Keratinocyte (primary cell): ENCODE measurements around the gene TUBGCP6. TPM values are rescaled to one million over a fixed set of nuclear protein-coding genes. Genes with fewer than 3 reads are reported as not detected.

Experiments
- DNase-seq: peaks from one replicate; pipeline ENCODE4 v3.0.0-alpha.2; 2011; ENCODE audit warnings: low read depth, missing footprints, low spot score
- FAIRE-seq: peaks from 2 replicates; lab custom pipeline; 2011; peaks lifted over from hg19 to GRCh38; lab: Jason Lieb, UNC
- H2AFZ ChIP-seq: 2 replicates; pipeline ENCODE4 v1.6.0; 2012; ENCODE audit warnings: low read length, control low read depth, inconsistent platforms; ENCODE audit not compliant: control insufficient read depth
- H3K27ac ChIP-seq: 2 replicates; pipeline ENCODE4 v1.5.1; 2011; ENCODE audit warnings: low read length; ENCODE audit not compliant: control insufficient read depth, insufficient read depth
- H3K27me3 ChIP-seq: 3 replicates; pipeline ENCODE4 v1.6.0; 2011; ENCODE audit warnings: low read length; ENCODE audit not compliant: control insufficient read depth, insufficient read depth; ENCODE audit errors: extremely low read depth
- H3K36me3 ChIP-seq, 2 experiments: 2 replicates in 1 of 2; 3 replicates in 1 of 2; pipeline ENCODE4 v1.5.1; 2011; ENCODE audit warnings: low read length in 2 of 2, mild to moderate bottlenecking in 1 of 2; ENCODE audit not compliant: control insufficient read depth in 2 of 2, insufficient read depth in 2 of 2; ENCODE audit errors: extremely low read depth in 1 of 2
- H3K4me1 ChIP-seq: 3 replicates; pipeline ENCODE4 v1.5.1; 2011; ENCODE audit warnings: low read length; ENCODE audit not compliant: control insufficient read depth, insufficient read depth; ENCODE audit errors: extremely low read depth
- H3K4me2 ChIP-seq: 3 replicates; pipeline ENCODE4 v1.6.0; 2011; ENCODE audit warnings: low read depth, low read length; ENCODE audit not compliant: control insufficient read depth, insufficient read depth; ENCODE audit errors: extremely low read depth
- H3K4me3 ChIP-seq, 3 experiments: fragments of 200-600 bp in 1 of 3; sonication (generic) in 1 of 3; 2 replicates in 2 of 3; 3 replicates in 1 of 3; pipeline ENCODE4 v1.5.1; 2011 to 2016; ENCODE audit warnings: low read length in 3 of 3, mild to moderate bottlenecking in 3 of 3, control low read depth in 2 of 3, inconsistent platforms in 1 of 3, low read depth in 1 of 3, mixed read lengths in 1 of 3, mixed run types in 1 of 3, moderate library complexity in 1 of 3; ENCODE audit not compliant: control insufficient read depth in 2 of 3, insufficient read depth in 2 of 3; ENCODE audit errors: extremely low read depth in 1 of 3
- H3K79me2 ChIP-seq: 2 replicates; pipeline ENCODE4 v1.6.0; 2012; ENCODE audit warnings: low read length; ENCODE audit not compliant: control insufficient read depth, insufficient read depth
- H3K9ac ChIP-seq: 3 replicates; pipeline ENCODE4 v1.6.0; 2011; ENCODE audit warnings: low read length; ENCODE audit not compliant: control insufficient read depth, insufficient read depth; ENCODE audit errors: extremely low read depth
- H3K9me1 ChIP-seq: 3 replicates; pipeline ENCODE4 v1.6.0; 2011; ENCODE audit warnings: low read length; ENCODE audit not compliant: control insufficient read depth, insufficient read depth; ENCODE audit errors: extremely low read depth
- H3K9me3 ChIP-seq: 2 replicates; pipeline ENCODE4 v1.5.1; 2012; ENCODE audit warnings: low read depth, low read length; ENCODE audit not compliant: control insufficient read depth
- H4K20me1 ChIP-seq: 3 replicates; pipeline ENCODE4 v1.6.0; 2011; ENCODE audit warnings: low read length; ENCODE audit not compliant: control insufficient read depth, insufficient read depth; ENCODE audit errors: extremely low read depth
- CTCF ChIP-seq, 3 experiments: IDR thresholded peaks in 1 of 3; conservative IDR thresholded peaks in 1 of 3; optimal IDR thresholded peaks in 1 of 3; 2 replicates in 2 of 3; 3 replicates in 1 of 3; pipeline versions ENCODE3 to v1.5.1; 2011; ENCODE audit warnings: low read length in 3 of 3, mild to moderate bottlenecking in 3 of 3, moderate library complexity in 2 of 3, control low read depth in 1 of 3, inconsistent platforms in 1 of 3; ENCODE audit not compliant: insufficient read depth in 2 of 3; ENCODE audit errors: extremely low read depth in 1 of 3
- EZH2 ChIP-seq: IDR thresholded peaks from one replicate; pipeline ENCODE4 v1.6.1; 2012; ENCODE audit warnings: inconsistent platforms, mild to moderate bottlenecking, low read length, moderate library complexity
- dilution Hi-C: fragments of 300-500 bp; cut with MboI; formaldehyde crosslinking; loops from one replicate; pipeline ENCODE4 v1.7.0; 2020; ENCODE audit warnings: low sequenced_read_pairs; ENCODE audit not compliant: extremely low pct_ligation_motif_present
- polyA plus RNA-seq, 5 experiments: library from polyadenylated mRNA; depleted of rRNA in 3 of 5; stranded (reverse) in 3 of 5; stranded (forward) in 1 of 5; unstranded in 1 of 5; fragments of >200 nt; gene quantifications; 1 replicate in 1 of 5; 2 replicates in 3 of 5; 3 replicates in 1 of 5; pipeline versions ENCODE4 v1.2.1 to v1.2.3, GENCODE V29; 2011 to 2012; ENCODE audit warnings: missing spikeins in 2 of 5, low read depth in 1 of 5, low replicate concordance in 1 of 5

The TUBGCP6 gene
- polyA plus RNA-seq, 1 donor (not counting 4 experiments of a cell fraction or from before 2014, with no cell fraction given), result 10.1 TPM

- no peak for TF ChIP-seq EZH2
- no peak for TF ChIP-seq CTCF (optimal IDR thresholded peaks at IDR 0.05 in 1 of 3, IDR thresholded peaks at IDR 0.05 in 1 of 3, conservative IDR thresholded peaks at IDR 0.05 in 1 of 3; ENCODE audit: extremely low read depth in 1 of 3, insufficient read depth in 2 of 3, low read length in 3 of 3)
- no peak overlapping the region for H3K9ac ChIP-seq
- H3K4me2 ChIP-seq, result no peak overlapping the region
- no peaks in the 10 kb centered on the region for H3K9me3 ChIP-seq
- FAIRE-seq (no peak), DNase-seq (no peak)
- H3K27me3 ChIP-seq, result no peaks in the 10 kb centered on the region
- no peak overlapping the region for H2AFZ ChIP-seq
- H3K4me3 ChIP-seq, result no peak overlapping the region
- H3K79me2 ChIP-seq, result peaks cover 32% of the 10 kb centered on the region
- peaks cover 18% of the 10 kb centered on the region for H3K4me1 ChIP-seq
- no peaks in the 10 kb centered on the region for H3K9me1 ChIP-seq
- dilution Hi-C loops, result no loop called here
- peaks cover 31 to 34% of the 10 kb centered on the region in 2 experiments for H3K36me3 ChIP-seq
- H3K27ac ChIP-seq, result no peak overlapping the region
- H4K20me1 ChIP-seq, result peaks cover 8% of the 10 kb centered on the region
Measured at GRCh38 chr22:50284479-50284878, 39.7 kb upstream of the TUBGCP6 start.

GRCh38 chr22:50283821-50284220 is 39.0 kb upstream of the TUBGCP6 start:
- peaks cover 26% of the 10 kb centered on the region for H3K79me2 ChIP-seq
- H3K9me3 ChIP-seq, result no peaks in the 10 kb centered on the region
- FAIRE-seq (no peak), DNase-seq (no peak)
- H2AFZ ChIP-seq, result no peak overlapping the region
- H3K27me3 ChIP-seq, result no peaks in the 10 kb centered on the region
- H3K27ac ChIP-seq, result no peak overlapping the region
- H3K36me3 ChIP-seq, result peaks cover 30 to 35% of the 10 kb centered on the region in 2 experiments
- dilution Hi-C loops, result no loop called here
- no peak overlapping the region for H3K4me2 ChIP-seq
- no peak overlapping the region for H3K4me3 ChIP-seq
- no peaks in the 10 kb centered on the region for H3K9me1 ChIP-seq
- peaks cover 3% of the 10 kb centered on the region for H4K20me1 ChIP-seq
- TF ChIP-seq CTCF (optimal IDR thresholded peaks at IDR 0.05 in 1 of 3, IDR thresholded peaks at IDR 0.05 in 1 of 3, conservative IDR thresholded peaks at IDR 0.05 in 1 of 3; ENCODE audit: extremely low read depth in 1 of 3, insufficient read depth in 2 of 3, low read length in 3 of 3), result no peak
- no peak for TF ChIP-seq EZH2
- no peak overlapping the region for H3K9ac ChIP-seq
- H3K4me1 ChIP-seq, result peaks cover 18% of the 10 kb centered on the region
